SK-N-SH treated with all-trans-retinoic acid at 6 μM for 48 hours (cell line): Measurements from ENCODE around the gene HACD1.
"Not testable (repeated sequence)": the region's sequence is repeated elsewhere in the genome, so short reads cannot be mapped to it uniquely, and the experiment has no call there.

Source experiments
- ATAC-seq: fragments of 200-7000 bp; cut with Tn5 transposase; 3 replicates; pipeline ENCODE4 v1.9.1; 2020; ENCODE audit warnings: mild to moderate bottlenecking, moderate library complexity
- ARNTL ChIP-seq: fragments of 450-650 bp; formaldehyde crosslinking; IDR thresholded peaks from 2 replicates; pipeline ENCODE4 v1.5.0; 2020; ENCODE audit warnings: low read depth, mild to moderate bottlenecking, moderate library complexity, borderline replicate concordance
- BACH2 ChIP-seq: fragments of 250-450 bp; sonication (Bioruptor Pico); IDR thresholded peaks from 2 replicates; pipeline ENCODE4 v1.9.0; 2021; ENCODE audit warnings: mild to moderate bottlenecking, borderline replicate concordance
- CSDC2 ChIP-seq: fragments of 250-450 bp; sonication (Bioruptor Pico); IDR thresholded peaks from 2 replicates; pipeline ENCODE4 v1.5.0; 2020; ENCODE audit warnings: mild to moderate bottlenecking, moderate library complexity
- ESRRG ChIP-seq: fragments of 250-450 bp; sonication (Bioruptor Pico); IDR thresholded peaks from 2 replicates; pipeline ENCODE4 v1.6.1; 2021; ENCODE audit warnings: mild to moderate bottlenecking
- GLIS3 ChIP-seq: fragments of 250-450 bp; sonication (Bioruptor Pico); IDR thresholded peaks from 2 replicates; pipeline ENCODE4 v1.5.0; 2020; ENCODE audit warnings: mild to moderate bottlenecking, moderate library complexity
- ISL1 ChIP-seq: fragments of 250-450 bp; sonication (Bioruptor Pico); IDR thresholded peaks from 2 replicates; pipeline ENCODE4 v2.1.2; 2022; ENCODE audit warnings: mild to moderate bottlenecking, moderate library complexity
- OSR1 ChIP-seq: fragments of 250-450 bp; sonication (Bioruptor Pico); IDR thresholded peaks from 2 replicates; pipeline ENCODE4 v1.8.0; 2022; ENCODE audit warnings: moderate library complexity, mild to moderate bottlenecking, inconsistent platforms
- PPARA ChIP-seq: fragments of 250-450 bp; sonication (Bioruptor Pico); IDR thresholded peaks from 2 replicates; pipeline ENCODE4 v1.5.0; 2020; ENCODE audit warnings: mild to moderate bottlenecking, borderline replicate concordance
- SNAI2 ChIP-seq: fragments of 250-450 bp; sonication (Bioruptor Pico); IDR thresholded peaks from 2 replicates; pipeline ENCODE4 v1.5.0; 2020; ENCODE audit warnings: mild to moderate bottlenecking, moderate library complexity
- TCF4 ChIP-seq: fragments of 250-450 bp; sonication (Bioruptor Pico); IDR thresholded peaks from 2 replicates; pipeline ENCODE4 v1.8.0; 2021; ENCODE audit warnings: mild to moderate bottlenecking, moderate library complexity, borderline replicate concordance
- TOX ChIP-seq: fragments of 250-450 bp; sonication (Bioruptor Pico); IDR thresholded peaks from 2 replicates; pipeline ENCODE4 v1.8.0; 2021; ENCODE audit warnings: mild to moderate bottlenecking, moderate library complexity, borderline replicate concordance
- ZC3H10 ChIP-seq: fragments of 250-450 bp; sonication (Bioruptor Pico); IDR thresholded peaks from 2 replicates; pipeline ENCODE4 v1.5.1; 2021; ENCODE audit warnings: mild to moderate bottlenecking, moderate library complexity
- ZFP3 ChIP-seq: fragments of 250-450 bp; sonication (Bioruptor Pico); IDR thresholded peaks from 2 replicates; pipeline ENCODE4 v1.5.0; 2020; ENCODE audit warnings: mild to moderate bottlenecking, moderate library complexity
- ZFP30 ChIP-seq: fragments of 450-650 bp; formaldehyde crosslinking; IDR thresholded peaks from 2 replicates; pipeline ENCODE4 v1.5.0; 2022; ENCODE audit warnings: mild to moderate bottlenecking, moderate library complexity
- ZNF565 ChIP-seq: fragments of 450-650 bp; formaldehyde crosslinking; conservative IDR thresholded peaks from 2 replicates; pipeline ENCODE4 v1.5.0; 2020; ENCODE audit warnings: low read depth, mild to moderate bottlenecking, moderate library complexity
- ZNF70 ChIP-seq: fragments of 450-650 bp; formaldehyde crosslinking; IDR thresholded peaks from 2 replicates; pipeline ENCODE4 v1.5.0; 2020; ENCODE audit warnings: mild to moderate bottlenecking, moderate library complexity
- ZNF8 ChIP-seq: fragments of 450-650 bp; formaldehyde crosslinking; IDR thresholded peaks from 2 replicates; pipeline ENCODE4 v1.5.0; 2020; ENCODE audit warnings: mild to moderate bottlenecking, moderate library complexity
- TF ChIP-seq, protein P1 (sequence below): fragments of 250-450 bp; sonication (Bioruptor Pico); IDR thresholded peaks from 2 replicates; pipeline ENCODE4 v1.5.1; 2020; ENCODE audit warnings: low read depth, mild to moderate bottlenecking, moderate library complexity
- TF ChIP-seq, protein P2 (sequence below): fragments of 250-450 bp; sonication (Bioruptor Pico); IDR thresholded peaks from 2 replicates; pipeline ENCODE4 v1.8.0; 2021; ENCODE audit warnings: low read depth, mild to moderate bottlenecking, moderate library complexity, borderline replicate concordance
- TF ChIP-seq, protein P3 (sequence below): fragments of 250-450 bp; sonication (Bioruptor Pico); IDR thresholded peaks from 2 replicates; pipeline ENCODE4 v1.5.0; 2020; ENCODE audit warnings: mild to moderate bottlenecking, moderate library complexity
- TF ChIP-seq, protein P4 (sequence below): fragments of 250-450 bp; sonication (Bioruptor Pico); IDR thresholded peaks from 2 replicates; pipeline ENCODE4 v1.8.0; 2020; ENCODE audit warnings: mild to moderate bottlenecking, moderate library complexity, borderline replicate concordance
- TF ChIP-seq, protein P5 (sequence below): fragments of 250-450 bp; sonication (Bioruptor Pico); IDR thresholded peaks from 2 replicates; pipeline ENCODE4 v1.5.1; 2021; ENCODE audit warnings: mild to moderate bottlenecking, moderate library complexity

HACD1 gene

DNA sequence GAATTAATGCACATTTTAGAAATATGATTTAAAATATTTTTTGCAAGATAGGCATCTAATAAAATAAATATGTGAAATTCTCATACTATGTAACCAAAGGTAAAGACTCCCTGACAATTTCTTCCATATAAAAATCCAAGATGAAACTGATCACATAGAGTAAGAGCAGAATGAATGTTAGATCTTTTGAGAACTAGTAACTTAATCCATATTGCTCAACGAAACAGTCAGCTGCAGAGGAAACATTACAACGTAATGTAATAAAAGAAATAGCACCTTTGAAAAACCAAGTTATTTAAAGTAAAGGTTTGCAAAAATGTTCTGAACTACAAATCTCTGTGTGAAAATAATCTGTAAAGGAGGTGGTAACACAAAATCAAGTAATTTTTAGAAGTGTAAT, 28.8 kb downstream of the HACD1 start:
- no peak for ATAC-seq
- TF ChIP-seq ESRRG = no peak
- TF ChIP-seq GLIS3 (CRISPR knock-in tag) = no peak
- no peak for TF ChIP-seq ZFP30 (CRISPR knock-in tag)
- no peak for TF ChIP-seq ZNF70 (CRISPR knock-in tag)
- TF ChIP-seq, protein P1, sequence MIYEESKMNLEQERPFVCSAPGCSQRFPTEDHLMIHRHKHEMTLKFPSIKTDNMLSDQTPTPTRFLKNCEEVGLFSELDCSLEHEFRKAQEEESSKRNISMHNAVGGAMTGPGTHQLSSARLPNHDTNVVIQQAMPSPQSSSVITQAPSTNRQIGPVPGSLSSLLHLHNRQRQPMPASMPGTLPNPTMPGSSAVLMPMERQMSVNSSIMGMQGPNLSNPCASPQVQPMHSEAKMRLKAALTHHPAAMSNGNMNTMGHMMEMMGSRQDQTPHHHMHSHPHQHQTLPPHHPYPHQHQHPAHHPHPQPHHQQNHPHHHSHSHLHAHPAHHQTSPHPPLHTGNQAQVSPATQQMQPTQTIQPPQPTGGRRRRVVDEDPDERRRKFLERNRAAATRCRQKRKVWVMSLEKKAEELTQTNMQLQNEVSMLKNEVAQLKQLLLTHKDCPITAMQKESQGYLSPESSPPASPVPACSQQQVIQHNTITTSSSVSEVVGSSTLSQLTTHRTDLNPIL (CRISPR knock-in tag) = no peak
- no peak for TF ChIP-seq PPARA
- no peak for TF ChIP-seq SNAI2 (CRISPR knock-in tag)
- no peak for TF ChIP-seq ISL1 (CRISPR knock-in tag)
- TF ChIP-seq ZNF565 (CRISPR knock-in tag) = no peak
- no peak for TF ChIP-seq TOX (CRISPR knock-in tag)
- TF ChIP-seq ZC3H10 (CRISPR knock-in tag) = no peak
- TF ChIP-seq, protein P2, sequence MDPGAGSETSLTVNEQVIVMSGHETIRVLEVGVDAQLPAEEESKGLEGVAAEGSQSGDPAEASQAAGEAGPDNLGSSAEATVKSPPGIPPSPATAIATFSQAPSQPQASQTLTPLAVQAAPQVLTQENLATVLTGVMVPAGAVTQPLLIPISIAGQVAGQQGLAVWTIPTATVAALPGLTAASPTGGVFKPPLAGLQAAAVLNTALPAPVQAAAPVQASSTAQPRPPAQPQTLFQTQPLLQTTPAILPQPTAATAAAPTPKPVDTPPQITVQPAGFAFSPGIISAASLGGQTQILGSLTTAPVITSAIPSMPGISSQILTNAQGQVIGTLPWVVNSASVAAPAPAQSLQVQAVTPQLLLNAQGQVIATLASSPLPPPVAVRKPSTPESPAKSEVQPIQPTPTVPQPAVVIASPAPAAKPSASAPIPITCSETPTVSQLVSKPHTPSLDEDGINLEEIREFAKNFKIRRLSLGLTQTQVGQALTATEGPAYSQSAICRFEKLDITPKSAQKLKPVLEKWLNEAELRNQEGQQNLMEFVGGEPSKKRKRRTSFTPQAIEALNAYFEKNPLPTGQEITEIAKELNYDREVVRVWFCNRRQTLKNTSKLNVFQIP (CRISPR knock-in tag) = no peak
- TF ChIP-seq, protein P3, sequence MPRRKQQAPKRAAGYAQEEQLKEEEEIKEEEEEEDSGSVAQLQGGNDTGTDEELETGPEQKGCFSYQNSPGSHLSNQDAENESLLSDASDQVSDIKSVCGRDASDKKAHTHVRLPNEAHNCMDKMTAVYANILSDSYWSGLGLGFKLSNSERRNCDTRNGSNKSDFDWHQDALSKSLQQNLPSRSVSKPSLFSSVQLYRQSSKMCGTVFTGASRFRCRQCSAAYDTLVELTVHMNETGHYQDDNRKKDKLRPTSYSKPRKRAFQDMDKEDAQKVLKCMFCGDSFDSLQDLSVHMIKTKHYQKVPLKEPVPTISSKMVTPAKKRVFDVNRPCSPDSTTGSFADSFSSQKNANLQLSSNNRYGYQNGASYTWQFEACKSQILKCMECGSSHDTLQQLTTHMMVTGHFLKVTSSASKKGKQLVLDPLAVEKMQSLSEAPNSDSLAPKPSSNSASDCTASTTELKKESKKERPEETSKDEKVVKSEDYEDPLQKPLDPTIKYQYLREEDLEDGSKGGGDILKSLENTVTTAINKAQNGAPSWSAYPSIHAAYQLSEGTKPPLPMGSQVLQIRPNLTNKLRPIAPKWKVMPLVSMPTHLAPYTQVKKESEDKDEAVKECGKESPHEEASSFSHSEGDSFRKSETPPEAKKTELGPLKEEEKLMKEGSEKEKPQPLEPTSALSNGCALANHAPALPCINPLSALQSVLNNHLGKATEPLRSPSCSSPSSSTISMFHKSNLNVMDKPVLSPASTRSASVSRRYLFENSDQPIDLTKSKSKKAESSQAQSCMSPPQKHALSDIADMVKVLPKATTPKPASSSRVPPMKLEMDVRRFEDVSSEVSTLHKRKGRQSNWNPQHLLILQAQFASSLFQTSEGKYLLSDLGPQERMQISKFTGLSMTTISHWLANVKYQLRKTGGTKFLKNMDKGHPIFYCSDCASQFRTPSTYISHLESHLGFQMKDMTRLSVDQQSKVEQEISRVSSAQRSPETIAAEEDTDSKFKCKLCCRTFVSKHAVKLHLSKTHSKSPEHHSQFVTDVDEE (CRISPR knock-in tag) = no peak
- no peak for TF ChIP-seq ZNF8 (CRISPR knock-in tag)
- TF ChIP-seq TCF4 (CRISPR knock-in tag) = no peak
- no peak for TF ChIP-seq OSR1
- TF ChIP-seq CSDC2 = no peak

DNA sequence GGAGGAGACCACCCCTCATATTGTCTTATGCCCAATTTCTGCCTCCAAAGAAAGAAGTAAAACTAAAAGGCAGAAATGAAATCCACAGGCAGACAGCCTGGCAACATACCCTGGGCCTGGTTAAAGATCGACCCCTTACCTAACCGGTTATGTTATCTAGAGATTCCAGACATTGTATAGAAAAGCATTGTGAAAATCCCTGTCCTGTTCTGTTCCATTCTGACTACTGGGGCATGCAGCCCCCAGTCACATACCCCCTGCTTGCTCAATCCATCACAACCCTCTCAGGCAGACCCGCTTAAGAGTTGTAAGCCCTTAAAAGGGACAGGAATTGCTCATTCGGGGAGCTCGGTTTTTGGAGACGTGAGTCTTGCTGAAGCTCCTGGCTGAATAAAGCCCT, 29.9 kb downstream of the HACD1 start:
- ATAC-seq = not testable (repeated sequence)

DNA sequence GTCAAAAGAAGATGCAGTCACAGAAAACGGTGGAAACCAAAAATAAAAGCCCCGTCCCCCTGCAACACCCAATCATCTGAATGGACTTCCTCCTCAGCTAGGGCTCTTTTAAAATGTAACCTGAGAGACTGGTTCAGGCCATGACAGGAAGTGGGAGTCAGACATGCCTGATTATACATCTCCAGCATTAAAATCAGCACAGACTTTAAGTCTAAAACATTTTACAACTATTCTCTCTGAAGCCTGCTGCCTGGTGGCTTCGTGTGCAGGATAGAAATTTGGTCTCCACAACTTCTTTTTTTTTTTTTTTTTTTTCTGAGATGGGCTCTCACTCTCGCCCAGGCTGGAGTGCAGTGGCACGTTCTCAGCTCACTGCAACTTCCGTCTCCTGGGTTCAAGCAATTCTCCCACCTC, 30.3 kb downstream of the HACD1 start:
- peak; percentile 85 for ATAC-seq
- no peak for TF ChIP-seq ZFP3 (CRISPR knock-in tag)
- TF ChIP-seq, protein P4, sequence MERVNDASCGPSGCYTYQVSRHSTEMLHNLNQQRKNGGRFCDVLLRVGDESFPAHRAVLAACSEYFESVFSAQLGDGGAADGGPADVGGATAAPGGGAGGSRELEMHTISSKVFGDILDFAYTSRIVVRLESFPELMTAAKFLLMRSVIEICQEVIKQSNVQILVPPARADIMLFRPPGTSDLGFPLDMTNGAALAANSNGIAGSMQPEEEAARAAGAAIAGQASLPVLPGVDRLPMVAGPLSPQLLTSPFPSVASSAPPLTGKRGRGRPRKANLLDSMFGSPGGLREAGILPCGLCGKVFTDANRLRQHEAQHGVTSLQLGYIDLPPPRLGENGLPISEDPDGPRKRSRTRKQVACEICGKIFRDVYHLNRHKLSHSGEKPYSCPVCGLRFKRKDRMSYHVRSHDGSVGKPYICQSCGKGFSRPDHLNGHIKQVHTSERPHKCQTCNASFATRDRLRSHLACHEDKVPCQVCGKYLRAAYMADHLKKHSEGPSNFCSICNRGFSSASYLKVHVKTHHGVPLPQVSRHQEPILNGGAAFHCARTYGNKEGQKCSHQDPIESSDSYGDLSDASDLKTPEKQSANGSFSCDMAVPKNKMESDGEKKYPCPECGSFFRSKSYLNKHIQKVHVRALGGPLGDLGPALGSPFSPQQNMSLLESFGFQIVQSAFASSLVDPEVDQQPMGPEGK (CRISPR knock-in tag) = no peak
- TF ChIP-seq TCF4 (CRISPR knock-in tag) = no peak
- no peak for TF ChIP-seq BACH2
- TF ChIP-seq ZC3H10 (CRISPR knock-in tag) = no peak
- TF ChIP-seq OSR1 = no peak
- no peak for TF ChIP-seq PPARA
- TF ChIP-seq, all 23 proteins: peak for 0

DNA sequence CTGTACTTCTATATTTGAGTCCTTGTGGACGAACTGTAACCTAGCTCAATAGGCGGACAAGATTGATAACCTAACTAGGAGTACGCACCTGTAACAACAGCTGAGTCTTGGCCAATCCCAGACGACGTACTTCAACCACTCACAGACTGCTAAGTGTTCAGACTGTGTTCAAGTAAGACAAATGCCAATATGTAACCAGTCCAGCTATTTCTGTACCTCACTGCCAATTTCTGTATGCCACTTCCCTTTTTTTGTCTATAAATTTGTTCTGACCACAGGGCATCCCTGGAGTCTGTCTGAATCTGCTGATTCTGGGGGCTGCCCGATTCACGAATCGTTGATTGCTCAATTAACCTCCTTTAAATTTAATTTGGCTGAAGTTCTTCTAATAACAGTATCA, 32.2 kb downstream of the HACD1 start:
- ATAC-seq = no peak
- no peak for TF ChIP-seq ZFP3 (CRISPR knock-in tag)
- TF ChIP-seq ZNF8 (CRISPR knock-in tag) = no peak
- TF ChIP-seq ZC3H10 (CRISPR knock-in tag) = no peak
- no peak for TF ChIP-seq TCF4 (CRISPR knock-in tag)
- TF ChIP-seq, protein P5, sequence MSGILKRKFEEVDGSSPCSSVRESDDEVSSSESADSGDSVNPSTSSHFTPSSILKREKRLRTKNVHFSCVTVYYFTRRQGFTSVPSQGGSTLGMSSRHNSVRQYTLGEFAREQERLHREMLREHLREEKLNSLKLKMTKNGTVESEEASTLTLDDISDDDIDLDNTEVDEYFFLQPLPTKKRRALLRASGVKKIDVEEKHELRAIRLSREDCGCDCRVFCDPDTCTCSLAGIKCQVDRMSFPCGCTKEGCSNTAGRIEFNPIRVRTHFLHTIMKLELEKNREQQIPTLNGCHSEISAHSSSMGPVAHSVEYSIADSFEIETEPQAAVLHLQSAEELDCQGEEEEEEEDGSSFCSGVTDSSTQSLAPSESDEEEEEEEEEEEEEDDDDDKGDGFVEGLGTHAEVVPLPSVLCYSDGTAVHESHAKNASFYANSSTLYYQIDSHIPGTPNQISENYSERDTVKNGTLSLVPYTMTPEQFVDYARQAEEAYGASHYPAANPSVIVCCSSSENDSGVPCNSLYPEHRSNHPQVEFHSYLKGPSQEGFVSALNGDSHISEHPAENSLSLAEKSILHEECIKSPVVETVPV = no peak
- no peak for TF ChIP-seq ZNF70 (CRISPR knock-in tag)
- TF ChIP-seq PPARA = no peak
- TF ChIP-seq ZFP30 (CRISPR knock-in tag) = no peak
- no peak for TF ChIP-seq TOX (CRISPR knock-in tag)
- TF ChIP-seq OSR1 = no peak
- TF ChIP-seq, protein P2 (CRISPR knock-in tag) = no peak
- TF ChIP-seq, protein P3 (CRISPR knock-in tag) = no peak
- no peak for TF ChIP-seq BACH2
- TF ChIP-seq ARNTL (CRISPR knock-in tag) = no peak
- no peak for TF ChIP-seq ESRRG
